Effector memory CD8-positive, alpha-beta T cell (primary cell): ENCODE data around the gene ST6GALNAC3.

Experiments used
- ATAC-seq: fragments of 150-1000 bp; cut with Tn5 transposase; replicated peaks from 2 replicates; pipeline ENCODE4 v1.10.0; 2021; ENCODE audit warnings: mild to moderate bottlenecking, moderate library complexity
- DNase-seq, 3 experiments: peaks; one replicate each; pipeline ENCODE4 v3.0.0; 2021
- H3K27ac Mint-ChIP-seq, 2 donors: one replicate each; pipeline ENCODE4 v1.8.0; 2022; ENCODE audit warnings: mild to moderate bottlenecking in 2 of 2, mixed read lengths in 2 of 2, moderate library complexity in 2 of 2
- H3K27me3 Mint-ChIP-seq, 2 donors: one replicate each; pipeline ENCODE4 v1.8.0; 2022; ENCODE audit warnings: mixed read lengths in 2 of 2
- H3K36me3 Mint-ChIP-seq: one replicate; pipeline ENCODE4 v1.8.0; 2022; ENCODE audit warnings: mild to moderate bottlenecking, moderate library complexity, mixed read lengths; ENCODE audit not compliant: insufficient read depth
- H3K4me1 Mint-ChIP-seq, 2 donors: one replicate each; pipeline ENCODE4 v1.8.0; 2022; ENCODE audit warnings: low read depth in 2 of 2, mixed read lengths in 2 of 2
- H3K4me3 Mint-ChIP-seq, 2 donors: one replicate each; pipeline ENCODE4 v1.8.0; 2022; ENCODE audit warnings: mild to moderate bottlenecking in 2 of 2, mixed read lengths in 2 of 2, moderate library complexity in 2 of 2
- H3K9me3 Mint-ChIP-seq, 2 donors: one replicate each; pipeline ENCODE4 v1.8.0; 2022; ENCODE audit warnings: mixed read lengths in 2 of 2

The ST6GALNAC3 gene

DNA sequence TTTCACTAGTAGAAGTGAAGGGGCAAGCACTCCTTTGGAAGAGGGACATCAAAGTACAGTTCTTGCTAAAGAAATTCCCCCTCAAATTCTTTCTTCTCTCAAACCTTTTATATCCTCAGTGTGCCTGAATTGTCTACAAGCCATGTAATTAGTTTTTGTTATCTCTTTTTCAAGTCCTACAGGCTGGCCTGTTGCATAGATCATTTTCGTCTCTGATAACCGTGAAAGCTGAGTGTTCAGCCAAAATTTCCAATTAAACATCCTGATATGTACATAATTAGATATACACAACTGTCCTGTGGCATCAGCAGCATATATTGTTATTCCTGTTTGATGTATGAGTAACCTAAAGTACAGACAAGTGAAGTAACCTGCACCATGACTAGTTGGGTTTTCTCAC lies 417.2 kb downstream of the ST6GALNAC3 start:
- H3K36me3 Mint-ChIP-seq, result no peaks in the 10 kb centered on the region
- peaks cover 2 to 12% of the 10 kb centered on the region in 2 donors for H3K9me3 Mint-ChIP-seq
- H3K4me1 Mint-ChIP-seq, result no peaks in the 10 kb centered on the region
- no peak for DNase-seq
- H3K4me3 Mint-ChIP-seq, result no peak overlapping the region
- ATAC-seq, result no peak
- H3K27me3 Mint-ChIP-seq, result no peaks in the 10 kb centered on the region
- no peak overlapping the region for H3K27ac Mint-ChIP-seq

DNA sequence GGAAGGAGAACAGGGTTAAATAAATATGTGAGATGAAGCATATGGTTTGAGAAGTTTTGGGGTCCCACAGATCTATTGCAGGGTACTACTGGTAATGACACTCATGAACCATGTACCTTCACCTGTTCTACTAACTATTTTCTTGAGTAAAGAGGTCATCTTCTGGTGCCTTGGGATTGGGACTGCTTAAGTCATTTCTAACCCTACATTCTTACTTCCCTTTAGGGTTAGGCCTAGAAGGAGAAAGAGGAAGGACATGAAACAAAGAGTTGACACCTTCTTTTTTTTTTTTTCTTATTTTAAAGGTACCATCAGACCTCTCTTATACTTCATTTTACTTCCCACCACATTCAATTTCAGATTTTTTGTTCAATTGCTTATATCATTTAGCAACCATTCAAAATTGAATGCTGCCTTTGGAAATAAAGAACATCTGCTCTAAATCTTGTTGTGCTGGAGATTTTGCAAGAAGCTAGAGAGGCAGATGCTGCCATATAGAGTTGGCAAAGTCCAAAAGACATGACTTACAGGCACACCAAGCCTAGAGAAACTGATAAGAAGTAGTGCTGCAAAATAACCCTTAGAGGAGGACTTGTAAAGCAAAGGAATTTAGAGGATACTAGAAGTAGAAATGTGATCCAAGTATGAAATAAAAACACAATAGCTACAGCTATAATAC lies 418.3 kb downstream of the ST6GALNAC3 start:
- H3K9me3 Mint-ChIP-seq, result peaks cover 0 to 5% of the 10 kb centered on the region in 2 donors
- no peaks in the 10 kb centered on the region for H3K4me1 Mint-ChIP-seq
- no peaks in the 10 kb centered on the region for H3K27me3 Mint-ChIP-seq
- no peak overlapping the region for H3K27ac Mint-ChIP-seq
- H3K4me3 Mint-ChIP-seq, result no peak overlapping the region
- DNase-seq, result no peak
- H3K36me3 Mint-ChIP-seq, result no peaks in the 10 kb centered on the region
- ATAC-seq, result no peak

- Mint-ChIP-seq H3K4me1 (no peaks in the 10 kb centered on the region), H3K36me3 (no peaks in the 10 kb centered on the region), H3K4me3 (no peak overlapping the region), H3K27ac (no peak overlapping the region), H3K27me3 (no peaks in the 10 kb centered on the region), H3K9me3 (no peaks in the 10 kb centered on the region)
- DNase-seq (no peak), ATAC-seq (no peak)
These were observed 420.3 kb downstream of the ST6GALNAC3 start for GRCh38 chr1:76494807-76495206.

- Mint-ChIP-seq H3K27ac (no peak overlapping the region), H3K4me3 (no peak overlapping the region), H3K9me3 (no peaks in the 10 kb centered on the region), H3K4me1 (no peaks in the 10 kb centered on the region), H3K27me3 (no peaks in the 10 kb centered on the region), H3K36me3 (no peaks in the 10 kb centered on the region)
- ATAC-seq, result no peak
- no peak for DNase-seq
These were observed 422.3 kb downstream of the ST6GALNAC3 start for GRCh38 chr1:76496871-76497270.

GRCh38 chr1:76500116-76500515 lies 425.6 kb downstream of the ST6GALNAC3 start:
- no peak overlapping the region for H3K4me3 Mint-ChIP-seq
- H3K27me3 Mint-ChIP-seq, result no peaks in the 10 kb centered on the region
- H3K4me1 Mint-ChIP-seq, result no peaks in the 10 kb centered on the region
- H3K36me3 Mint-ChIP-seq, result no peaks in the 10 kb centered on the region
- ATAC-seq, result no peak
- H3K9me3 Mint-ChIP-seq, result no peaks in the 10 kb centered on the region
- H3K27ac Mint-ChIP-seq, result no peak overlapping the region
- DNase-seq, result no peak

- Mint-ChIP-seq H3K36me3 (no peaks in the 10 kb centered on the region), H3K27ac (no peak overlapping the region), H3K4me1 (no peaks in the 10 kb centered on the region), H3K9me3 (no peaks in the 10 kb centered on the region), H3K4me3 (no peak overlapping the region), H3K27me3 (no peaks in the 10 kb centered on the region)
- DNase-seq (no peak), ATAC-seq (no peak)
These were observed 426.6 kb downstream of the ST6GALNAC3 start for GRCh38 chr1:76501136-76501535.

DNA sequence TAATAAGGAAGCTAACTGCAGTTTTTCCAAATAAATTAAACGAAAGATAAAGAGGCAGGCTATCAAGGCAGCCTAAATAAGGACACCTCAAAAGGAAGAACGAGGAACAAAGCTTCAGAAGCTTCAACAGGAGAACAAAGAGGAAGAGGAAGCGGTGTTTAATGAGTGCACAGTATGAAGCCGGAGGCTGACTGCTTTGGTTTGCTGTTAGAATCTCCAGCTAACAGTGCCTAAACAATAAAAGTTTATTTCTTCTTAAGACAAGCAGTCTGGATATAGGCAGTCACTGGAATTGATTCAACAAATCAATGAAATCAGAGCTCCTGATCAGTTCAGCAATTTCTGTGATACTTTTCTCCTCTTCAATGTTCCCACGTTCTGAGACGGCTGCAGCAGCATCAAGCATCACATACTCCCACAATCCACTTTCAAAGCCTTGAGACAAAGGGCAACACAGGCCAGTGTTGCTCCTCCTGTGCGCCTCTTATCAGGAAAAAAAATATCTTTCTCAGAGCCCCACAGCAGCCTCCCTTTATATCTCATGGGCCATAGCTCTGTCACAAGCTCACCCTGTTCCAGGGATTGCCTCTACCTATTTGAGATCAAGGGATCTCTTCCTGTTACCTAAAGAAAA lies 427.2 kb downstream of the ST6GALNAC3 start:
- no peaks in the 10 kb centered on the region for H3K9me3 Mint-ChIP-seq
- ATAC-seq (no peak), DNase-seq (no peak)
- H3K4me1 Mint-ChIP-seq, result no peaks in the 10 kb centered on the region
- no peak overlapping the region for H3K4me3 Mint-ChIP-seq
- no peaks in the 10 kb centered on the region for H3K36me3 Mint-ChIP-seq
- H3K27ac Mint-ChIP-seq, result no peak overlapping the region
- no peaks in the 10 kb centered on the region for H3K27me3 Mint-ChIP-seq

GRCh38 chr1:76503100-76503499 lies 428.6 kb downstream of the ST6GALNAC3 start:
- H3K36me3 Mint-ChIP-seq, result no peaks in the 10 kb centered on the region
- no peaks in the 10 kb centered on the region for H3K9me3 Mint-ChIP-seq
- no peaks in the 10 kb centered on the region for H3K4me1 Mint-ChIP-seq
- ATAC-seq (no peak), DNase-seq (no peak)
- no peak overlapping the region for H3K4me3 Mint-ChIP-seq
- H3K27me3 Mint-ChIP-seq, result no peaks in the 10 kb centered on the region
- no peak overlapping the region for H3K27ac Mint-ChIP-seq

DNA sequence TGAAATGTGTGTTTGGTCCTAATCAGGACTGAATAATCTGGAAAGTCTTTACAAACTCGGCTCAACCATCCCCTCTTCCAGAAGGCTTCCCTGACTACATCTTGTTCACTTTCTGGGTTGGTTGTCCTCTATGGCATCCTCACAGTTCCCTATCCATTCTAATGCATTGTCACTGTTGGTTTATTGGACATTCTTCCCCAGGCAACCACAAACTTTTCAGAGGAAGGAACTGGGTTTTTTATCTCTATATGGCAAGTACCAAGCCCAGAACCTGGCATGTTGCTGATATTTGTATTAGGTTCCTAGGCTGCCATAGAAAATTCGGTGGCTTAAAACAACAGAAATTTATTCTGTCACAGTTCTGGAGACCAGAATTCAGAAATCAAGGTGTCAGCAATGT lies 429.2 kb downstream of the ST6GALNAC3 start:
- Mint-ChIP-seq H3K9me3 (no peaks in the 10 kb centered on the region), H3K4me1 (no peaks in the 10 kb centered on the region), H3K27me3 (no peaks in the 10 kb centered on the region), H3K36me3 (no peaks in the 10 kb centered on the region), H3K4me3 (no peak overlapping the region), H3K27ac (no peak overlapping the region)
- ATAC-seq, result no peak
- no peak for DNase-seq

- Mint-ChIP-seq H3K9me3 (no peaks in the 10 kb centered on the region), H3K27me3 (no peaks in the 10 kb centered on the region), H3K4me3 (no peak overlapping the region)
These were observed 432.8 kb downstream of the ST6GALNAC3 start for GRCh38 chr1:76507376-76507775.

DNA sequence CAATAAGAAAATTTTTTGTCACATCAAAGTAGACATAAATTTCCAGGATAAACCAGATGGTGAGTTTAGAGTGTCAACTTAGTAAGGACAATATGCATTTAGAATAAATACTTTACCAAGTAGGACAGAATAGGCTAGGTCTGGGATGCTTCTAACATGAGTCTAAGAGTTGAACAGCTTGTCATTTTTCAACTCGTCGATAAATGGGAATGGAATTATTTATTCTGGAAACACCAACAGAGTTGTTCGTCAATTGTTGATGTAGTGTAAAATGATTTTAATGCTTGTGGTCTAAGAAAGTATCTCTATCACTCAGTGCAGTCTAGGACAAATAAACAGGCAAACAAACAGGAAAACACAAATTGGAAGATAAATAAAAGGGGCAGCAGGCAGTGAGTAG lies 434.3 kb downstream of the ST6GALNAC3 start:
- DNase-seq (no peak), ATAC-seq (no peak)
- Mint-ChIP-seq H3K4me1 (no peaks in the 10 kb centered on the region), H3K27me3 (no peaks in the 10 kb centered on the region), H3K9me3 (no peaks in the 10 kb centered on the region), H3K36me3 (no peaks in the 10 kb centered on the region), H3K27ac (no peak overlapping the region), H3K4me3 (no peak overlapping the region)

More at GRCh38 chr1:76507376-76507775, 432.8 kb downstream of the ST6GALNAC3 start:
- no peak for DNase-seq
- Mint-ChIP-seq H3K36me3 (no peaks in the 10 kb centered on the region), H3K27ac (no peak overlapping the region), H3K4me1 (no peaks in the 10 kb centered on the region)
- no peak for ATAC-seq

DNA sequence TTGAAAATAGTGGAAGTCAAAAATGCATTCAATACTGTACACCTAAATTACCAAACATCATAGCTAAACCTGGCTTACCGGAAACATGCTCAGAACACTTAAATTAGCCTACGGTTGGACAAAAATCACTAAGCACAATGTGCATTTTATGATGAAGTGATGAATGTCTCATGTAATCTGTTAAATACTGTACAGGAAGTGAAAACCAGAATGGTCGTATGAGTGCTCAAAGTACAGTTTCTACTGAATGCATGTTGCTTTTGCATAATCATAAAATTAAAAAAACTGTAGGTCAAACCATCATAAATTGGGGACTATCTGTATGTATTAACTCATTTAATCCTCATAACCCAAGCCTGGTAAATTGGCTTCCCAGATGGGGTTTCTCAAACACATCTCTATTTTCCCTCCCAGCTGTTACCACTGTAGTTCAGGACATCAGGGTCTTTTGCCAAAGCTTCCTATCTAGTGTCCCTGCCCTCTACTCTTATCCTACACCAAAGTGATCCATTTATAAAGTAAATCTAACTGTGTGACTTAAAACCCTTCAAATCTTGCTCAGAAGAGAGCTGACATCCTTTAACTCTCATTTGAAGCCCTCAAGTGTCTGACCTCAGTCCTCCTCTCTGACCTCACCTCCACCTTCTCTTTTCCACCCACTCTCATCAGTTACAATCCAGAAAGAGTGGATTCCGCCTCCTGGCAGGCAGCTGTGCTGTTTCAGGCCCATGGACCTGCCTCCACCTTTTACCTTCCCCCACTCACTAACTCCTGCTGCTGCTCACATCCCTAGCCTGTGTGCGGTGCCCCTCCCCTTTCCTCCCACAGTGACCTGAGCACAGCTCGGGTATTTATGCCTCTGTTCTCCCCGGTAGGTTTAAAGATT lies 436.4 kb downstream of the ST6GALNAC3 start:
- no peak overlapping the region for H3K27ac Mint-ChIP-seq
- DNase-seq, result no peak
- no peaks in the 10 kb centered on the region for H3K36me3 Mint-ChIP-seq
- no peak for ATAC-seq
- no peaks in the 10 kb centered on the region for H3K9me3 Mint-ChIP-seq
- no peak overlapping the region for H3K4me3 Mint-ChIP-seq
- H3K27me3 Mint-ChIP-seq, result no peaks in the 10 kb centered on the region
- H3K4me1 Mint-ChIP-seq, result no peaks in the 10 kb centered on the region

- Mint-ChIP-seq H3K4me1 (no peaks in the 10 kb centered on the region), H3K9me3 (no peaks in the 10 kb centered on the region), H3K27ac (no peak overlapping the region), H3K4me3 (no peak overlapping the region), H3K36me3 (no peaks in the 10 kb centered on the region), H3K27me3 (no peaks in the 10 kb centered on the region)
- no peak for ATAC-seq
- no peak for DNase-seq
These were observed 437.1 kb downstream of the ST6GALNAC3 start for GRCh38 chr1:76511558-76512179.
